ENCODE results near the gene ILKAP. TPM values are rescaled to one million over a fixed set of nuclear protein-coding genes. Genes with fewer than 3 reads are reported as not detected.

Gene ILKAP
- total and polyA plus RNA-seq, 3 experiments from 2014 or later = 39.7 to 66.2 (median 61.9) TPM

DNA sequence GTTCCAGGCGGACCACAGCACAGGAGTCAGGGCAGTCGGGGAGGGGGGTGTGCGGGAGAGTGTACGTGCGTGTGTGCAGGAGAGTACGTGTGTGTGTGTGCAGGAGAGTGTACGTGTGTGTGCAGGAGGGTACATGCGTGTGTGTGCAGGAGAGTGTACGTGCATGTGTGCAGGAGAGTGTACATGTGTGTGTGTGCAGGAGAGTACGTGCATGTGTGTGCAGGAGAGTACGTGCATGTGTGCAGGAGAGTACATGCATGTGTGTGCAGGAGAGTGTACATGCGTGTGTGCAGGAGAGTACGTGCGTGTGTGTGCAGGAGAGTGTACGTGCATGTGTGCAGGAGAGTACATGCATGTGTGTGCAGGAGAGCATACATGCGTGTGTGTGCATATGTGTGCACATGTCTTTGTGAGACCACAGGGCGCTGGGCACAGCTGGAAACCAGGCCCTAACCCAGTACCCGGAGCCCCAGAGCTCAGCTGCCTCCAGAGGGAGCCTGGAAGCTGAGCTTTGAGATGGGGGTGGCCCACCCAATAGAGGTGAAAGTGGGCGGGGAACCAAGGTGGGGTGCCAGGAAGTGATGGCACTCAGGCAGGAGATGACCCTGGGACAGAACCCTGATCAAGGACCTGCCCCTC lies 78.9 kb downstream of the ILKAP start:
- Histone ChIP-seq H3K4me1 (ENCODE audit: insufficient read depth, low read length) (no peaks in the 10 kb centered on the region), H3K36me3 (ENCODE audit: insufficient read depth, low read length) (no peaks in the 10 kb centered on the region), H3K9me3 (ENCODE audit: low read length) (no peaks in the 10 kb centered on the region), H3K27ac (ENCODE audit: low read depth, low read length) (no peak overlapping the region), H3K27me3 (ENCODE audit: insufficient read depth, low read length, poor library complexity, severe bottlenecking) (no peaks in the 10 kb centered on the region), H3K4me3 (ENCODE audit: low read length) (no peak overlapping the region)
- Mint-ChIP-seq H3K27me3 (peaks cover 0 to 1% of the 10 kb centered on the region in 2 donors), H3K4me1 (no peaks in the 10 kb centered on the region), H3K4me3 (no peak overlapping the region), H3K36me3 (no peaks in the 10 kb centered on the region), H3K27ac (no peak overlapping the region), H3K9me3 (no peaks in the 10 kb centered on the region)
- POLR2A ChIA-PET = no interaction called here
- DNase-seq = peak in 1 of 5 donors; percentile 21
- CTCF ChIA-PET = no interaction called here

DNA sequence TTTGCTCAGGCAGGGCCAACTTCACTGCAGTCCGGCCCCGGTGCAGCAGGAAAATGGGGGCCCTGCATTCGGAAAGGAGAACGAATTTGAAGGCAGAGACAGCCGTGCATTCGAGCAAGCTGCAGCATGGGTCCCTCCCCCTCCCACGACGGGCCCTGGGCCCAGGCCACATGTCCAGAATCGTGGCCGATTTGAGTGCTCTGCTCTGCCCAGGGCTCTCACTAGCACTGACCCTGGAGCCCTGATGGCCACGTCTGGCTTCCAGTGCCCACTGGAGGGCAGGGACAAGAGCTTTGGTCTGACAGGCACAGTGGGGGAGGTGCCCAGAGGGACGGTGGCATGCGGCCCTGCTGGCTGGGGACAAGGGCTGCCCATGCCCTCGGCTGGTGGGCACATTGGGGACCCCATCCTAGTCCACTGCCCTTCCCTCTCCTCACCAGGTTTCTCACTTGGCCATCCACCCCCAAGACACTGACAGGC lies 79.5 kb downstream of the ILKAP start:
- CTCF ChIA-PET = no interaction called here
- Mint-ChIP-seq H3K9me3 (no peaks in the 10 kb centered on the region), H3K4me3 (no peak overlapping the region), H3K27me3 (no peaks in the 10 kb centered on the region), H3K4me1 (no peaks in the 10 kb centered on the region), H3K36me3 (no peaks in the 10 kb centered on the region), H3K27ac (no peak overlapping the region)
- POLR2A ChIA-PET = no interaction called here
- H3K27me3 ChIP-seq (ENCODE audit: insufficient read depth, low read length, poor library complexity, severe bottlenecking) = no peaks in the 10 kb centered on the region
- H3K4me1 ChIP-seq (ENCODE audit: insufficient read depth, low read length) = no peaks in the 10 kb centered on the region
- H3K9me3 ChIP-seq (ENCODE audit: low read length) = no peaks in the 10 kb centered on the region
- no peaks in the 10 kb centered on the region for H3K36me3 ChIP-seq (ENCODE audit: insufficient read depth, low read length)
- no peak overlapping the region for H3K27ac ChIP-seq (ENCODE audit: low read depth, low read length)
- no peak overlapping the region for H3K4me3 ChIP-seq (ENCODE audit: low read length)
- peak in 1 of 5 donors; percentile 27 for DNase-seq

DNA sequence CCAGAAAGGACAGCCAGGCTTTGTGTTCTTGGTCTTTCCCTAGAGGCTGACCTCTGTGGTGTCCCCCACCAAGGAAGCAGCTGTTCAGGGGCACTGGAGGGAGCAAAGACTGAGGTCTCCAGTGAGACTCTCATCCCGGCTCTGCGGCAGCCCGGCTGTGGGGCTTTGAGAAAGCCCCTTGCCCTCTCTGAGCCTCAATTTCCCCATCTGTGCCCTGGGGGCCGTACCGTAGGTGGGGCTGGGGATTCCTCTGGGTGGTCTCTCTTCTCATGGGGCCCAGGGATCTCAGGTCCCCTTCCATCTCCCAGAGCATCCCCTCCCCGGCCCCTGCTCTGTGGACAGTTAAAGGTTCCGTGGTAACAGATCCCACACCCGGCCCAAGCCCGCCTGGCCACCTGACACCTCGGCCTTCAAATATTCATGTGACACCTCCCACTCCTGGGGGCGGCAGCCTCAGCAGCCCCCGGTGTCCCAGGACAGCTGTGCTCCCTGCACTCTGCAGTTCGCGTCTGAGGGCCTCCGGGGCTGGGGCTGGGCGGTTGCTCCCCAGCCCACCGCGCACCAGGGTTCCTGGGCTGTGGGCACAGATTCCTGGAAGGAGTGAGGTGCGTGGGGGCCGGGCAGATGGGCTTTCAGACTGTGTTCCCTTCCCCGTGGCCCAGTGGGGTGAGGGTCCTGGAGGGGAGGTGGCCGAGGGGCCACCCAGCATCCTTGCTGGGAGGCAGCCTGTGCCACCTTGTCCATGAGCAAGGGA lies 80.1 kb downstream of the ILKAP start:
- Histone ChIP-seq H3K36me3 (ENCODE audit: insufficient read depth, low read length) (no peaks in the 10 kb centered on the region), H3K4me3 (ENCODE audit: low read length) (no peak overlapping the region), H3K27ac (ENCODE audit: low read depth, low read length) (no peak overlapping the region), H3K4me1 (ENCODE audit: insufficient read depth, low read length) (no peaks in the 10 kb centered on the region), H3K27me3 (ENCODE audit: insufficient read depth, low read length, poor library complexity, severe bottlenecking) (no peaks in the 10 kb centered on the region), H3K9me3 (ENCODE audit: low read length) (no peaks in the 10 kb centered on the region)
- Mint-ChIP-seq H3K4me1 (no peaks in the 10 kb centered on the region), H3K27me3 (no peaks in the 10 kb centered on the region), H3K9me3 (no peaks in the 10 kb centered on the region), H3K36me3 (no peaks in the 10 kb centered on the region), H3K27ac (no peak overlapping the region), H3K4me3 (no peak overlapping the region)
- POLR2A ChIA-PET = no interaction called here
- CTCF ChIA-PET = no interaction called here
- peak in 1 of 5 donors; percentile 17 for DNase-seq

DNA sequence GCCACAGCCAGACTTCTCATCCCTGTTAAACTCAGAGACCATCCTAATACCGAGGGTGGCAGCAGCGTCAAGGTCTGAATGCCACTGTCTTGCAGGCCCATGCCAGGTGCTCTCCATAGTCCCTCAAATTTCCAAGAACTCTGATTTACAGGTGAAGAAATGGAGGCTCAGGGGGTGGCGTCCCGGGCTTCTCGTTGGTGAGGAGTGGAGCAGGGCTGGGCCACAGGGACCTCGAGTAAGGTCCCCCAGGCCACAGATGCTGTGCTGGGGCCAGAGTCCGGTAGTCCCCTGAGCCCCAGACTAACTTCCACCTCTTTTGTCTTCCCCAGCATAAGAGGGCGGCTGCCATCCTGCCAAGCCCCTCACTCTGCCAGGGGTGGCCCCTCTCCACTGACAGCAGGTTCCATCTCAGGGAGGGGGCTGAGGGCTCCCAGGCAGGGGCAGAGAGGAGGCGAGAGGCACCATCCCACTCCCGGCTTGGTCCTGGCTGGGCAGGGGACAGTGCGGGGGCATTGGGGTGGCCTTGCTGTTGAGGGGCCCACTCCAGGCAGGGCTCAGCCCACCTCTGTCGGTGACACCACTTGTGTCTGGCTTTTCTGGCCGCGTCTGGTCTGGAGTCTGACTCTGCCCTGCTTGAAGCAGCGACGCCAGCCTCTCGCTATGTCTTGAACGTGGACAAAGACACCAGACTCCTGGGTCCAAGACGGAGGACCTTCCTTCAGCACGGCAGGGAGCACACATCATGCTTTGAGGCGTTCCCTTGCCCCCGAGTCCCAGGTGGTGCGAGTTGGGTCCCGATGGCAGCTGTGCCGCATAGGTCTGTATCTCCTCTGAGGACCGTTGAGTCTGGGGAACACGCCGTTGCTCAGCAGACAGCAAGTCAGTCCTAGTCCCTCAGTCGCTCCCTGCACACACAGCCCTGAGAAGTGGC lies 80.9 kb downstream of the ILKAP start:
- Histone ChIP-seq H3K4me1 (ENCODE audit: insufficient read depth, low read length) (no peaks in the 10 kb centered on the region), H3K9me3 (ENCODE audit: low read length) (no peaks in the 10 kb centered on the region), H3K36me3 (ENCODE audit: insufficient read depth, low read length) (no peaks in the 10 kb centered on the region), H3K27me3 (ENCODE audit: insufficient read depth, low read length, poor library complexity, severe bottlenecking) (no peaks in the 10 kb centered on the region), H3K4me3 (ENCODE audit: low read length) (no peak overlapping the region), H3K27ac (ENCODE audit: low read depth, low read length) (no peak overlapping the region)
- Mint-ChIP-seq H3K9me3 (no peaks in the 10 kb centered on the region), H3K27me3 (peaks cover 0 to 2% of the 10 kb centered on the region in 2 donors), H3K4me3 (no peak overlapping the region), H3K27ac (no peak overlapping the region), H3K36me3 (no peaks in the 10 kb centered on the region), H3K4me1 (no peaks in the 10 kb centered on the region)
- CTCF ChIA-PET = no interaction called here
- peak in 1 of 5 donors; percentile 35 for DNase-seq
- POLR2A ChIA-PET = no interaction called here

DNA sequence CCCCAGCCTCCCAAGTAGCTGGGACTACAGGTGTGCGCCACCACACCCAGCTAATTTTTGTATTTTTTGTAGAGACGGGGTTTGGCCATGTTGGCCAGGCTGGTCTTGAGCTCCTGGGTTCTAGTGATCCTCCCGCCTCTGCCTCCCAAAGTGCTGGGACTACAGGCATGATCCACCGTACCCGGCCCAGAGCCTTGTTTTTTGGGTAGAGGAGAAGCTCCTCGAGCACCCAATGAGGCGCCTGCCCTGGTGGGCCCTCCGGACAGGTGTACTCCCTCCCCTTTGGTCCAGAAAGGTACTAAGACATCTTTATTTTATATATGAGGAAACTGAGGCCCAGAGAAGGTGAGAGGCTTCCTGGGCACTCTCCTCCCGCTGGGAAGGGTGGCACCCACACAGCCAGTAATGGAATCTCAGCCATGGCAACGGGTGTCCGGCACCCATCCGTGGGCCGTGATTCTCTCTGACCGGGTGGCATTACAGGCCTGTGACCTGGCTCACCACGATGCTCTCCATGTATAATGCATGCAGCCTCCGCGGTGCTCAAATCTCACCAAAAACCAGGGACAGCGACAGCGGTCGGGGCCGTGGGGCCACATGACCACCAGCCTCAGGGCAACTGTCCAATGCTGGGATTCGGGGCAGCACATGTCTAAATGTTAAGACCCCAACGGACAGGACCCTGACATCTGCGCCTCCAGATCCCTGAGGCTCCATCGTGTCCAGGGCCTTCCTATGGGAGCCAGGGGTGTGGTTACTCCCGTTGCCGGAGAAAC lies 81.8 kb downstream of the ILKAP start:
- no peak overlapping the region for H3K27ac ChIP-seq (ENCODE audit: low read depth, low read length)

DNA sequence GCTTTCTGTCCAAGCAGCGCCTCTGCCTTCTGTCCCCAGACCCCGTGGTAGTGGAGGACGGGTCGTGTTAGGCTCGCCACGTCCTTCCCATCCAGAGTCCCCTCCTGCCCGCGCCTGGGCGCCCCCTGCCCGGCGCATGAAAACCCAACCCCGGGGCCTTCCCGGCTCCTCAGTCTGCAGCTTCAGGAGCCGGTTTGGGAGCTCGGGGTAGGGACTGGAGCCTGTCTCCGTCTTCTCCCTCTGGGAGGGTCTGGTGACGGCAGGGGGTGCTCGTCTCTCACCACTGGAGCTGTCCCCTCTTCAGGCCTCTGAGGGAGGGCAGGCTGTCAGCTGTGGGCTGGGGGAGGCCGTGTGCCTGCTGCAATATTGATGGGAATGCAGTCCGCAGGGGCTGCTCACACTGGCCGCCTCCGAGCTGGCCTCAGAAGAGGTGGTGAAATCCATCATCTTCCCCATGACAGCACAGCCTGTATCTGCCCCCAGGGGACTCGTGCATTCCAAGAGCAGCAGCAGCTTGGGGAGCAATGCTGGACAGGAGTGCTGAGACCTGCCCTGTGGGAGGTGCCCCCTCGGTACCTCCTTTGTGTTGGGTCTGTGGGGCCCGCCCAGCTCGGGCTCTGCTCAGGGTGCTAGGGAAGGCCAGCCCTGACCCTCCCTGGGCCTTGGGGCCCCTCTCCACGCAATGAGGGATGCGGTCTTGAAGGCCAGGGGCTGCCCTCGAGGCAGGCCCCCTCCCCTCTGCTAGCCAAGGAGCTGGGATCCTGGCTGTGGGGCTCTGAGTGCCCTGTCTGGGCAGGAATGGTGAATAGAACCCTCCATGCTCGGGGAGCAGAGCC lies 82.8 kb downstream of the ILKAP start:
- Mint-ChIP-seq H3K4me1 (no peaks in the 10 kb centered on the region), H3K9me3 (no peaks in the 10 kb centered on the region), H3K36me3 (no peaks in the 10 kb centered on the region), H3K27ac (no peak overlapping the region), H3K27me3 (peaks cover 4 to 10% of the 10 kb centered on the region in 2 donors), H3K4me3 (no peak overlapping the region)
- ChIA-PET CTCF (no interaction called here), POLR2A (no interaction called here)
- H3K9me3 ChIP-seq (ENCODE audit: low read length) = no peaks in the 10 kb centered on the region
- H3K4me3 ChIP-seq (ENCODE audit: low read length) = no peak overlapping the region
- no peaks in the 10 kb centered on the region for H3K4me1 ChIP-seq (ENCODE audit: insufficient read depth, low read length)
- DNase-seq = no peak
- H3K36me3 ChIP-seq (ENCODE audit: insufficient read depth, low read length) = no peaks in the 10 kb centered on the region
- H3K27me3 ChIP-seq (ENCODE audit: insufficient read depth, low read length, poor library complexity, severe bottlenecking) = no peaks in the 10 kb centered on the region
- no peak overlapping the region for H3K27ac ChIP-seq (ENCODE audit: low read depth, low read length)

More for the DNA sequence above, 81.8 kb downstream of the ILKAP start:
- no peaks in the 10 kb centered on the region for H3K36me3 Mint-ChIP-seq
- ChIA-PET CTCF (no interaction called here), POLR2A (no interaction called here)
- H3K9me3 Mint-ChIP-seq = no peaks in the 10 kb centered on the region
- H3K4me3 Mint-ChIP-seq = no peak overlapping the region
- no peak for DNase-seq
- H3K27me3 ChIP-seq (ENCODE audit: insufficient read depth, low read length, poor library complexity, severe bottlenecking) = no peaks in the 10 kb centered on the region
- no peaks in the 10 kb centered on the region for H3K36me3 ChIP-seq (ENCODE audit: insufficient read depth, low read length)
- H3K4me3 ChIP-seq (ENCODE audit: low read length) = no peak overlapping the region
- no peaks in the 10 kb centered on the region for H3K9me3 ChIP-seq (ENCODE audit: low read length)
- no peak overlapping the region for H3K27ac Mint-ChIP-seq
- no peaks in the 10 kb centered on the region for H3K4me1 Mint-ChIP-seq
- H3K4me1 ChIP-seq (ENCODE audit: insufficient read depth, low read length) = no peaks in the 10 kb centered on the region
- H3K27me3 Mint-ChIP-seq = peaks cover 0 to 6% of the 10 kb centered on the region in 2 donors
